Colonic mucosa (tissue), 4 donors: ENCODE data around the gene KCNIP4. TPM values are rescaled to one million over a fixed set of nuclear protein-coding genes. Genes with fewer than 3 reads are reported as not detected.
A peak's percentile ranks its signal among the peaks of the same experiment; 100 is the strongest.

Source experiments
- DNase-seq: peaks from one replicate; pipeline ENCODE4 v3.0.0-alpha.2; 2020
- H3K27ac ChIP-seq: fragments of 200-600 bp; one replicate; pipeline ENCODE4 v1.8.0; 2021
- H3K27me3 ChIP-seq: fragments of 200-600 bp; one replicate; pipeline ENCODE4 v1.8.0; 2021
- H3K36me3 ChIP-seq: fragments of 200-600 bp; one replicate; pipeline ENCODE4 v1.8.0; 2021
- H3K4me1 ChIP-seq: fragments of 200-600 bp; one replicate; pipeline ENCODE4 v1.8.0; 2021; ENCODE audit warnings: mild to moderate bottlenecking
- H3K4me3 ChIP-seq: fragments of 200-600 bp; one replicate; pipeline ENCODE4 v1.8.0; 2021
- H3K9ac ChIP-seq, 2 donors: one replicate each; pipeline ENCODE4 v1.7.0; 2013; ENCODE audit warnings: control low read depth in 2 of 2, low read depth in 2 of 2, low read length in 2 of 2
- H3K9me3 ChIP-seq: fragments of 200-600 bp; one replicate; pipeline ENCODE4 v1.8.0; 2021
- intact Hi-C: fragments of 100-400 bp; cut with DNase I; formaldehyde crosslinking; loops from one replicate; pipeline ENCODE4 v1.14.1; 2022
- total RNA-seq, 2 donors: library from RNA; stranded (reverse); fragmentation: NEBNext Ultra II Directional in 1 of 2; extraction: Animal tissue kit (Norgen Biotek cat#: 25700) in 1 of 2; gene quantifications; one replicate each; pipeline ENCODE4 v1.2.1, GENCODE V29; 2021
- TF ChIP-seq, protein P1 (sequence below): fragments of 200-600 bp; IDR thresholded peaks from one replicate; pipeline ENCODE4 v1.8.0; 2022; ENCODE audit warnings: antibody characterized with exemption, mild to moderate bottlenecking
- donor health status: healthy.
- donor health status: DM: no; HTN: no; CAD: no.
- donor health status: DM: no; HTN: no; CAD: no.

The KCNIP4 gene
- total RNA-seq, 2 donors from 2014 or later = 0.67 to 1.2 TPM

DNA sequence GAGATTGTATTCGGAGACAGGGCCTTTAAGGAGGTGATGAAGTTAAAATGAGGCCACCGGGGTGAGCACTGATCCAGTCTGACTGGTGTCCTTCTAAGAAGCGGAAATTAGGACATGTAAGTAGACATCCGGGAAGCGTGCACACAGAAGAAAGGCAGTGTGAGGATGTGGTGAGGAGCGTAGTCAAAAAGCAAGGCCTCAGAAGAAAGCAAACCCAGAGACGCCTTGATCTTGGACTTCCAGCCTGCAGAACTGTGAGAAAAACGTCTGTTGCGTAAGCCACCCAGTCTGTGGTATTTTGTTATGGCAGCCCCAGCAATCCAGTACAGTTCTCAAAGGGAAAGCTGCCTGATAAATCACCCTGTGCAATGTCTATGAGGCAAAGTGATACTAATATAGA, 153.5 kb downstream of the KCNIP4 start:
- DNase-seq = no peak
- H3K27ac ChIP-seq = no peak overlapping the region
- TF ChIP-seq, protein P1, sequence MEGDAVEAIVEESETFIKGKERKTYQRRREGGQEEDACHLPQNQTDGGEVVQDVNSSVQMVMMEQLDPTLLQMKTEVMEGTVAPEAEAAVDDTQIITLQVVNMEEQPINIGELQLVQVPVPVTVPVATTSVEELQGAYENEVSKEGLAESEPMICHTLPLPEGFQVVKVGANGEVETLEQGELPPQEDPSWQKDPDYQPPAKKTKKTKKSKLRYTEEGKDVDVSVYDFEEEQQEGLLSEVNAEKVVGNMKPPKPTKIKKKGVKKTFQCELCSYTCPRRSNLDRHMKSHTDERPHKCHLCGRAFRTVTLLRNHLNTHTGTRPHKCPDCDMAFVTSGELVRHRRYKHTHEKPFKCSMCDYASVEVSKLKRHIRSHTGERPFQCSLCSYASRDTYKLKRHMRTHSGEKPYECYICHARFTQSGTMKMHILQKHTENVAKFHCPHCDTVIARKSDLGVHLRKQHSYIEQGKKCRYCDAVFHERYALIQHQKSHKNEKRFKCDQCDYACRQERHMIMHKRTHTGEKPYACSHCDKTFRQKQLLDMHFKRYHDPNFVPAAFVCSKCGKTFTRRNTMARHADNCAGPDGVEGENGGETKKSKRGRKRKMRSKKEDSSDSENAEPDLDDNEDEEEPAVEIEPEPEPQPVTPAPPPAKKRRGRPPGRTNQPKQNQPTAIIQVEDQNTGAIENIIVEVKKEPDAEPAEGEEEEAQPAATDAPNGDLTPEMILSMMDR = no peak
- intact Hi-C loops = no loop called here
- H3K4me3 ChIP-seq = no peak overlapping the region
- no peak overlapping the region for H3K9ac ChIP-seq
- H3K36me3 ChIP-seq = no peaks in the 10 kb centered on the region
- H3K27me3 ChIP-seq = no peaks in the 10 kb centered on the region
- no peaks in the 10 kb centered on the region for H3K9me3 ChIP-seq
- H3K4me1 ChIP-seq = no peaks in the 10 kb centered on the region

DNA sequence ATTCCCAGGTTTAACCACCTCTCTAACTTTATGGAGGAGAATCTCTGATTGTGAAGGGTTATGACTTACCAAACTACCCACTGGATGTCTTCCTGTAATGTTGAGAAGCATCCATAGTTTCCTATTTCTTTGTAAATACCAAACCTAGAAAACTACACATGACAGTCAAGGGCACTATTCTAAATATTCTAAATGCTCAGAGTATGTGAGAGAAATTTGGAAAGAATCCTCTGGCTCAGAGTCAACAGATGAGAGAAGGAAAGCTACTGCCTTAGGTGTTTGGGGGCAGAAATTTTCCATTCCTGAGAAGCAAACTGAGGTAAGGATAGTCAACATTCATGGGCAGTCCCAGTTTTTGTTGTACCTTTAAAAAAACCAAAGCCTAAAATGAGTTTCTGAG, 155.8 kb downstream of the KCNIP4 start:
- intact Hi-C loops = loop anchor here (5.0 kb wide), 1 partner anchor 595 kb away; no protein-coding TSS in a partner anchor
- Histone ChIP-seq H3K4me1 (no peaks in the 10 kb centered on the region), H3K36me3 (no peaks in the 10 kb centered on the region)

DNA sequence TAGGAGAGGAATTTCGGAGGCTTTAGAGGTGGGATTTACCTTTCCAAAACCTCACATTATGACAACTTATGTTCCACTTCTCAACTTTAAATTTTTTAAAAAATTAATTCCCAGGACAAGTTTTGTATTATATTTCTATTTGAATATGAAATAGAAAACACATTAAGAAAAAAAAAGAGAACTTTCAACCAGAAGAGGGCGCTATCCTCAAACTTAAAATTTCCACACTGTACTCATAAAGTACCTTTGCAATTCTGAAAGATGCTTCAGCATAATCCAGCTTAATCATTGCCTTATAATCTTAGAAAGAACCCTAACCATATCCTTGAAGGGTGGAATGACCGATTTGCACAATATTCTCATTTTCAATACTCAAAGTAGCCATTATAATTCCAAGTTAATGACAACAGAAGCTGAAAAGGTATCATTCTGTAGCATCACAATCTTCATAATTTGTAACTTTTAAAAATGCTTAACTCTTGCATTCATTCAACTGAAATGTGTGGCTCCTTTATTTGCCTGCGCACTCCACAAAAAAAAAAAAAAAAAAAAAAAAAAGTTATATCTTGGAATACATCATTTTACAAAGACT, 158.0 kb downstream of the KCNIP4 start:
- TF ChIP-seq, protein P1 = peak; percentile 30
- no peaks in the 10 kb centered on the region for H3K27me3 ChIP-seq
- no peaks in the 10 kb centered on the region for H3K4me1 ChIP-seq
- no peak overlapping the region for H3K27ac ChIP-seq
- intact Hi-C loops = loop anchor here (5.0 kb wide), 1 partner anchor 597 kb away; no protein-coding TSS in a partner anchor
- no peak for DNase-seq
- no peaks in the 10 kb centered on the region for H3K9me3 ChIP-seq
- H3K4me3 ChIP-seq = no peak overlapping the region
- no peaks in the 10 kb centered on the region for H3K36me3 ChIP-seq
- H3K9ac ChIP-seq = no peak overlapping the region

More for the DNA sequence above, 155.8 kb downstream of the KCNIP4 start:
- no peak for DNase-seq
- TF ChIP-seq, protein P1 = no peak
- H3K9me3 ChIP-seq = no peaks in the 10 kb centered on the region
- no peak overlapping the region for H3K9ac ChIP-seq
- H3K27me3 ChIP-seq = no peaks in the 10 kb centered on the region
- H3K4me3 ChIP-seq = no peak overlapping the region
- H3K27ac ChIP-seq = no peak overlapping the region

DNA sequence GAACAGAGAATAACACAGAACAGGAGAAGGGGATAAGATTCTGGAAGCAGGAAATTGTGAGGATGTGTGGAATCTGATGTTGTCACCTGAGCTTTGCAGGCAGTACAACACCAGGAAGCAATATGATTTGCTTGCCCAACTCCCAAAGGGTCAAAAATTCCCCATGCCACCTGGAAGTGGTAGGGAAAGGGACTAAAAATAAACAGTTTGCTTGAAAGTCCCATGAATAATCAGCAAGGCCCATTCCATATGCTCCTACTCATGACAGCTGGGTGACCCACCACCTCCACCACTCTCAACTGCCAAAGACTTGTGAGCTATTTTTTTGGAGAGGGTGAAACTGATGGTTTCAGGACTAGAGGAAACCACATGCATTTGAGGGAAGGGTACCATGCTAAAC, 168.4 kb downstream of the KCNIP4 start:
- H3K36me3 ChIP-seq = no peaks in the 10 kb centered on the region
- intact Hi-C loops = no loop called here
- H3K4me1 ChIP-seq = no peaks in the 10 kb centered on the region
- TF ChIP-seq, protein P1 = no peak
- H3K9ac ChIP-seq = no peak overlapping the region
- no peak for DNase-seq
- no peaks in the 10 kb centered on the region for H3K27me3 ChIP-seq
- H3K9me3 ChIP-seq = no peaks in the 10 kb centered on the region
- H3K4me3 ChIP-seq = no peak overlapping the region
- H3K27ac ChIP-seq = no peak overlapping the region

DNA sequence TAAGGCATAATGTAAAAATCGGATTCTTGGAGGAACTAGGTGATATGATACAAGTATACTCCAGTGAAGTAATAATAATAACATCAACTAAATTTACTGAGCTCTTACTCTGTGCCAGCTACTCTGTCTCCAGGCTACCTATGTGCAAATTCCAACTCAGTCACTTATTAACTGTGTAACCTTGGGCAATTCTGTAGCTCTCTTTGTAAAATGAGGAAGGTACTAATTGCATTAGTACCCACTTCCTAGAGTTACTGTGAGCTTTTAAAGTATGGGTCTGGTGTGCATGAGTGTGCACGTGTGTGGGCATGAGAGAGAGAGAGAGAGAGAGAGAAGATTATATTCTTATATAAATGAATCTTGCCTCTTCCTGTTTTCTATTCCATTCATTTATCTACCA, 169.9 kb downstream of the KCNIP4 start:
- H3K9me3 ChIP-seq = no peaks in the 10 kb centered on the region
- H3K27me3 ChIP-seq = no peaks in the 10 kb centered on the region
- H3K4me1 ChIP-seq = no peaks in the 10 kb centered on the region
- intact Hi-C loops = no loop called here
- no peak overlapping the region for H3K4me3 ChIP-seq
- TF ChIP-seq, protein P1 = no peak
- H3K27ac ChIP-seq = no peak overlapping the region
- H3K36me3 ChIP-seq = no peaks in the 10 kb centered on the region
- H3K9ac ChIP-seq = no peak overlapping the region
- DNase-seq = no peak
